Ascending aorta (tissue), 2 donors: ENCODE data around the gene CA6. TPM values are rescaled to one million over a fixed set of nuclear protein-coding genes. Genes with fewer than 3 reads are reported as not detected.

Source experiments
- DNase-seq, 2 donors: peaks; one replicate each; pipeline ENCODE4 v3.0.0-alpha.2; 2019; ENCODE audit warnings: low spot score in 2 of 2
- H3K27ac ChIP-seq, 2 donors: fragments of 200-600 bp; sonication (generic); one replicate each; pipeline ENCODE4 v1.5.1; 2016 to 2017; ENCODE audit warnings: mild to moderate bottlenecking in 1 of 2
- H3K27me3 ChIP-seq: fragments of 200-600 bp; sonication (generic); one replicate; pipeline ENCODE4 v1.5.1; 2017
- H3K36me3 ChIP-seq, 2 donors: fragments of 200-600 bp; sonication (generic); one replicate each; pipeline ENCODE4 v1.5.1; 2016
- H3K4me1 ChIP-seq, 2 donors: fragments of 200-600 bp; sonication (generic); one replicate each; pipeline ENCODE4 v1.5.1; 2016 to 2017; ENCODE audit warnings: mild to moderate bottlenecking in 1 of 2
- H3K4me3 ChIP-seq, 2 donors: fragments of 200-600 bp; sonication (generic); one replicate each; pipeline ENCODE4 v1.5.1; 2016 to 2017; ENCODE audit warnings: mild to moderate bottlenecking in 1 of 2
- H3K9me3 ChIP-seq, 2 donors: fragments of 200-600 bp; sonication (generic); one replicate each; pipeline ENCODE4 v1.5.1; 2016
- CTCF ChIP-seq, 3 experiments: fragments of 200-600 bp in 2 of 3; fragments of 450-650 bp in 1 of 3; sonication (generic) in 2 of 3; IDR thresholded peaks; one replicate each; pipeline ENCODE4 v1.5.1; 2016 to 2019; ENCODE audit warnings: antibody characterized with exemption in 3 of 3, mild to moderate bottlenecking in 1 of 3, moderate library complexity in 1 of 3
- intact Hi-C: fragments of 100-400 bp; cut with DNase I; formaldehyde crosslinking; loops from one replicate; pipeline ENCODE4 v1.15.1; 2023
- total RNA-seq: library from RNA; depleted of rRNA; stranded (reverse); fragments of >200 nt; gene quantifications from one replicate; pipeline ENCODE4 v1.1.0, GENCODE V29; 2016

The CA6 gene
- total RNA-seq, 1 donor from 2014 or later = not detected

- no peak overlapping the region for H3K4me3 ChIP-seq
- H3K36me3 ChIP-seq = no peaks in the 10 kb centered on the region
- H3K9me3 ChIP-seq = no peaks in the 10 kb centered on the region
- DNase-seq = no peak
- no peaks in the 10 kb centered on the region for H3K4me1 ChIP-seq
- intact Hi-C loops = no loop called here
- no peak for TF ChIP-seq CTCF (IDR thresholded peaks at IDR 0.05)
- no peaks in the 10 kb centered on the region for H3K27me3 ChIP-seq
- no peak overlapping the region for H3K27ac ChIP-seq
These were observed 7.3 kb upstream of the CA6 start for GRCh38 chr1:8938232-8938999.

- intact Hi-C loops = no loop called here
- TF ChIP-seq CTCF (IDR thresholded peaks at IDR 0.05) = no peak
- DNase-seq = no peak
- no peaks in the 10 kb centered on the region for H3K9me3 ChIP-seq
- no peak overlapping the region for H3K4me3 ChIP-seq
- no peak overlapping the region for H3K27ac ChIP-seq
- no peaks in the 10 kb centered on the region for H3K36me3 ChIP-seq
- H3K27me3 ChIP-seq = no peaks in the 10 kb centered on the region
- H3K4me1 ChIP-seq = no peaks in the 10 kb centered on the region
These were observed 6.7 kb upstream of the CA6 start for GRCh38 chr1:8939000-8939265.

DNA sequence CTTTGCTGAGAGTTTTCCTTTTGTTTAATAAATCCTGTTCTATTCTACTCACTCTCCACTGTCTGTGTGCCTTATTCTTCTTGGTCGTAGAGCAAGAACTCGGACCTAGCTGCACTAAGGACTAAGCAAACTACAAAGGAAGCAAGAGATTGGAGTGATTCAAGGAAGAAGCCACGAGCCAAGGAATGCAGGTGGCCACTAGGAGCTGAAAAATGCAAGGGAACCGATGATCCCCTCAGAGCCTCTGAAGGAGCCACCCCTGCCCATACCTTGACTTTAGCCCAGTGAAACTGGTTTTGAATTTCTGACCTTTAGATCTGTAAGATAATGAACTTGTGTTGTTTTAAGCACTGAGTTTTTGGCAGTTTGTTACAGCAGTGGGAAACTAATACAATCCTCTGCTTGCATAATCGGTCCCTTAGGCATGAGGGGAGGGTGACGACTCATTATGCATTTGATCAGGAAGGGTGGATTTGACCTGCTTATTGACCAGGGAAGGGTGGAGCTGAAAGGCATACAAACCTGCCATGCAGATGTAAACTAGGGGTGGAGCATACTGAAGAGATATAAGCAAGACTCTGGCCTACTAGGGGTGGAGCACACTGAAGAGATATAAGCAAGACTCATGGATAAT lies 6.2 kb upstream of the CA6 start:
- DNase-seq = no peak
- no peaks in the 10 kb centered on the region for H3K4me1 ChIP-seq
- H3K9me3 ChIP-seq = no peaks in the 10 kb centered on the region
- no peak overlapping the region for H3K4me3 ChIP-seq
- H3K36me3 ChIP-seq = no peaks in the 10 kb centered on the region
- no peak for TF ChIP-seq CTCF (IDR thresholded peaks at IDR 0.05)
- intact Hi-C loops = no loop called here
- no peaks in the 10 kb centered on the region for H3K27me3 ChIP-seq
- H3K27ac ChIP-seq = no peak overlapping the region

- DNase-seq = no peak
These were observed 3.8 kb upstream of the CA6 start for GRCh38 chr1:8941906-8942305.

GRCh38 chr1:8943498-8944405 lies 1.9 kb upstream of the CA6 start:
- no peak overlapping the region for H3K4me3 ChIP-seq
- H3K9me3 ChIP-seq = no peaks in the 10 kb centered on the region
- intact Hi-C loops = no loop called here
- no peaks in the 10 kb centered on the region for H3K27me3 ChIP-seq
- TF ChIP-seq CTCF (IDR thresholded peaks at IDR 0.05) = no peak
- H3K36me3 ChIP-seq = no peaks in the 10 kb centered on the region
- no peaks in the 10 kb centered on the region for H3K4me1 ChIP-seq
- H3K27ac ChIP-seq = no peak overlapping the region
- no peak for DNase-seq

More at GRCh38 chr1:8941906-8942305, 3.8 kb upstream of the CA6 start:
- no peaks in the 10 kb centered on the region for H3K36me3 ChIP-seq
- intact Hi-C loops = no loop called here
- H3K27me3 ChIP-seq = no peaks in the 10 kb centered on the region
- H3K27ac ChIP-seq = no peak overlapping the region
- no peaks in the 10 kb centered on the region for H3K4me1 ChIP-seq
- no peaks in the 10 kb centered on the region for H3K9me3 ChIP-seq
- no peak overlapping the region for H3K4me3 ChIP-seq
- TF ChIP-seq CTCF (IDR thresholded peaks at IDR 0.05) = no peak
